ENCODE measurements around the gene BCAS3.
"Not testable (repeated sequence)": the region's sequence is repeated elsewhere in the genome, so short reads cannot be mapped to it uniquely, and the experiment has no call there.

Gene BCAS3

GRCh38 chr17:60964160-60964559 is 286.5 kb downstream of the BCAS3 start:
- peaks cover 4 to 31% (median 7%) of the 10 kb centered on the region in 5 experiments for H3K9me3 ChIP-seq (ENCODE audit: control extremely low read depth in 1 of 5, control insufficient read depth in 4 of 5, insufficient read depth in 2 of 5, low read depth in 1 of 5, low read length in 4 of 5)
- no peak overlapping the region for H3K27ac ChIP-seq (ENCODE audit: insufficient read depth in 1 of 2, low read depth in 1 of 2, low read length in 2 of 2, poor library complexity in 1 of 2, severe bottlenecking in 2 of 2)
- DNase-seq, result no peak
- H3K4me1 ChIP-seq (ENCODE audit: control extremely low read depth in 1 of 4, control insufficient read depth in 4 of 4, insufficient read depth in 4 of 4, low read length in 3 of 4), result no peaks in the 10 kb centered on the region
- WGBS (ENCODE audit: insufficient coverage), result no CpG with 5 or more reads among the region's 2 CpGs
- H3K27me3 ChIP-seq (replicated peaks in 2 of 5; ENCODE audit: control insufficient read depth in 4 of 5, insufficient read depth in 5 of 5, low read length in 4 of 5), result no peaks in the 10 kb centered on the region
- no peak overlapping the region for H3K4me3 ChIP-seq (ENCODE audit: control insufficient read depth in 1 of 7, extremely low read depth in 1 of 7, insufficient read depth in 4 of 7, low read depth in 2 of 7, low read length in 6 of 7)
- ChIA-PET CTCF (no interaction called here), POLR2A (no interaction called here)
- H3K36me3 ChIP-seq (ENCODE audit: control insufficient read depth in 4 of 4, insufficient read depth in 4 of 4, low read length in 3 of 4), result peaks cover 0 to 7% (median 3%) of the 10 kb centered on the region in 4 experiments

GRCh38 chr17:60968266-60968665 is 290.6 kb downstream of the BCAS3 start:
- no CpG with 5 or more reads among the region's 2 CpGs for WGBS (ENCODE audit: insufficient coverage)
- Histone ChIP-seq H3K36me3 (ENCODE audit: control insufficient read depth in 4 of 4, insufficient read depth in 4 of 4, low read length in 3 of 4) (no peaks in the 10 kb centered on the region), H3K9me3 (ENCODE audit: control extremely low read depth in 1 of 5, control insufficient read depth in 4 of 5, insufficient read depth in 2 of 5, low read depth in 1 of 5, low read length in 4 of 5) (peaks cover 3 to 25% (median 4%) of the 10 kb centered on the region in 5 experiments), H3K27me3 (replicated peaks in 2 of 5; ENCODE audit: control insufficient read depth in 4 of 5, insufficient read depth in 5 of 5, low read length in 4 of 5) (no peaks in the 10 kb centered on the region), H3K4me3 (ENCODE audit: control insufficient read depth in 1 of 7, extremely low read depth in 1 of 7, insufficient read depth in 4 of 7, low read depth in 2 of 7, low read length in 6 of 7) (no peak overlapping the region), H3K27ac (ENCODE audit: insufficient read depth in 1 of 2, low read depth in 1 of 2, low read length in 2 of 2, poor library complexity in 1 of 2, severe bottlenecking in 2 of 2) (no peak overlapping the region), H3K4me1 (ENCODE audit: control extremely low read depth in 1 of 4, control insufficient read depth in 4 of 4, insufficient read depth in 4 of 4, low read length in 3 of 4) (no peaks in the 10 kb centered on the region)
- ChIA-PET CTCF (no interaction called here), POLR2A (interaction anchor here (0.6 kb wide), 1 partner anchor 170 kb away, joined by 5 read pairs; no protein-coding TSS in a partner anchor)
- DNase-seq, result no peak

- peak in 1 of 3 donors; percentile 13 for DNase-seq
- Histone ChIP-seq H3K4me1 (ENCODE audit: control extremely low read depth in 1 of 4, control insufficient read depth in 4 of 4, insufficient read depth in 4 of 4, low read length in 3 of 4) (no peaks in the 10 kb centered on the region), H3K36me3 (ENCODE audit: control insufficient read depth in 4 of 4, insufficient read depth in 4 of 4, low read length in 3 of 4) (no peaks in the 10 kb centered on the region), H3K27me3 (replicated peaks in 2 of 5; ENCODE audit: control insufficient read depth in 4 of 5, insufficient read depth in 5 of 5, low read length in 4 of 5) (no peaks in the 10 kb centered on the region), H3K4me3 (ENCODE audit: control insufficient read depth in 1 of 7, extremely low read depth in 1 of 7, insufficient read depth in 4 of 7, low read depth in 2 of 7, low read length in 6 of 7) (no peak overlapping the region), H3K27ac (ENCODE audit: insufficient read depth in 1 of 2, low read depth in 1 of 2, low read length in 2 of 2, poor library complexity in 1 of 2, severe bottlenecking in 2 of 2) (no peak overlapping the region), H3K9me3 (ENCODE audit: control extremely low read depth in 1 of 5, control insufficient read depth in 4 of 5, insufficient read depth in 2 of 5, low read depth in 1 of 5, low read length in 4 of 5) (peaks cover 3 to 25% (median 4%) of the 10 kb centered on the region in 5 experiments)
- no CpG with 5 or more reads among the region's 1 CpG for WGBS (ENCODE audit: insufficient coverage)
- CTCF ChIA-PET, result no interaction called here
- POLR2A ChIA-PET, result no interaction called here
These were observed 291.9 kb downstream of the BCAS3 start for GRCh38 chr17:60969500-60970037.

- H3K36me3 ChIP-seq (ENCODE audit: control insufficient read depth in 4 of 4, insufficient read depth in 4 of 4, low read length in 3 of 4), result no peaks in the 10 kb centered on the region
- no peak overlapping the region for H3K27ac ChIP-seq (ENCODE audit: insufficient read depth in 1 of 2, low read depth in 1 of 2, low read length in 2 of 2, poor library complexity in 1 of 2, severe bottlenecking in 2 of 2)
- POLR2A ChIA-PET, result no interaction called here
- CTCF ChIA-PET, result interaction anchor here (2.2 kb wide), 1 partner anchor 438 kb away, joined by 7 read pairs; no protein-coding TSS in a partner anchor
- peaks cover 0 to 4% (median 2%) of the 10 kb centered on the region in 4 experiments for H3K4me1 ChIP-seq (ENCODE audit: control extremely low read depth in 1 of 4, control insufficient read depth in 4 of 4, insufficient read depth in 4 of 4, low read length in 3 of 4)
- peaks cover 3 to 25% (median 4%) of the 10 kb centered on the region in 5 experiments for H3K9me3 ChIP-seq (ENCODE audit: control extremely low read depth in 1 of 5, control insufficient read depth in 4 of 5, insufficient read depth in 2 of 5, low read depth in 1 of 5, low read length in 4 of 5)
- H3K27me3 ChIP-seq (replicated peaks in 2 of 5; ENCODE audit: control insufficient read depth in 4 of 5, insufficient read depth in 5 of 5, low read length in 4 of 5), result no peaks in the 10 kb centered on the region
- DNase-seq, result no peak
- H3K4me3 ChIP-seq (ENCODE audit: control insufficient read depth in 1 of 7, extremely low read depth in 1 of 7, insufficient read depth in 4 of 7, low read depth in 2 of 7, low read length in 6 of 7), result no peak overlapping the region
These were observed 293.1 kb downstream of the BCAS3 start for GRCh38 chr17:60970741-60971140.

GRCh38 chr17:60971515-60972369 is 294.1 kb downstream of the BCAS3 start:
- 81% methylated on average over 3 of the region's 6 CpGs for WGBS (ENCODE audit: insufficient coverage)
- Histone ChIP-seq H3K4me3 (ENCODE audit: control insufficient read depth in 1 of 7, extremely low read depth in 1 of 7, insufficient read depth in 4 of 7, low read depth in 2 of 7, low read length in 6 of 7) (no peak overlapping the region), H3K9me3 (ENCODE audit: control extremely low read depth in 1 of 5, control insufficient read depth in 4 of 5, insufficient read depth in 2 of 5, low read depth in 1 of 5, low read length in 4 of 5) (peaks cover under 1 to 23% (median 4%) of the 10 kb centered on the region in 5 experiments), H3K27ac (ENCODE audit: insufficient read depth in 1 of 2, low read depth in 1 of 2, low read length in 2 of 2, poor library complexity in 1 of 2, severe bottlenecking in 2 of 2) (no peak overlapping the region), H3K4me1 (ENCODE audit: control extremely low read depth in 1 of 4, control insufficient read depth in 4 of 4, insufficient read depth in 4 of 4, low read length in 3 of 4) (peaks cover 0 to 4% (median 2%) of the 10 kb centered on the region in 4 experiments), H3K36me3 (ENCODE audit: control insufficient read depth in 4 of 4, insufficient read depth in 4 of 4, low read length in 3 of 4) (no peaks in the 10 kb centered on the region), H3K27me3 (replicated peaks in 2 of 5; ENCODE audit: control insufficient read depth in 4 of 5, insufficient read depth in 5 of 5, low read length in 4 of 5) (no peaks in the 10 kb centered on the region)
- CTCF ChIA-PET, result interaction anchor here (0.6 to 2.2 kb wide), 6 partner anchors 11 to 579 kb away, joined by 3 to 7 read pairs (median 3); no protein-coding TSS in a partner anchor
- DNase-seq, result peak; percentile 43 to 70 (median 65)
- POLR2A ChIA-PET, result no interaction called here

GRCh38 chr17:60976861-60977260 is 299.2 kb downstream of the BCAS3 start:
- H3K27ac ChIP-seq (ENCODE audit: insufficient read depth in 1 of 2, low read depth in 1 of 2, low read length in 2 of 2, poor library complexity in 1 of 2, severe bottlenecking in 2 of 2); POLR2A ChIA-PET; H3K36me3 ChIP-seq (ENCODE audit: control insufficient read depth in 4 of 4, insufficient read depth in 4 of 4, low read length in 3 of 4); H3K9me3 ChIP-seq (ENCODE audit: control extremely low read depth in 1 of 5, control insufficient read depth in 4 of 5, insufficient read depth in 2 of 5, low read depth in 1 of 5, low read length in 4 of 5); CTCF ChIA-PET; H3K4me1 ChIP-seq (ENCODE audit: control extremely low read depth in 1 of 4, control insufficient read depth in 4 of 4, insufficient read depth in 4 of 4, low read length in 3 of 4); DNase-seq; H3K27me3 ChIP-seq (replicated peaks in 2 of 5; ENCODE audit: control insufficient read depth in 4 of 5, insufficient read depth in 5 of 5, low read length in 4 of 5); H3K4me3 ChIP-seq (ENCODE audit: control insufficient read depth in 1 of 7, extremely low read depth in 1 of 7, insufficient read depth in 4 of 7, low read depth in 2 of 7, low read length in 6 of 7): not testable (repeated sequence)
- no CpG with 5 or more reads among the region's 23 CpGs for WGBS (ENCODE audit: insufficient coverage)

- no peak for DNase-seq
- CTCF ChIA-PET, result no interaction called here
- no peak overlapping the region for H3K27ac ChIP-seq (ENCODE audit: insufficient read depth in 1 of 2, low read depth in 1 of 2, low read length in 2 of 2, poor library complexity in 1 of 2, severe bottlenecking in 2 of 2)
- H3K4me3 ChIP-seq (ENCODE audit: control insufficient read depth in 1 of 7, extremely low read depth in 1 of 7, insufficient read depth in 4 of 7, low read depth in 2 of 7, low read length in 6 of 7), result no peak overlapping the region
- H3K9me3 ChIP-seq (ENCODE audit: control extremely low read depth in 1 of 5, control insufficient read depth in 4 of 5, insufficient read depth in 2 of 5, low read depth in 1 of 5, low read length in 4 of 5), result no peaks in the 10 kb centered on the region
- POLR2A ChIA-PET, result interaction anchor here (0.6 kb wide), 1 partner anchor 370 kb away, joined by 4 read pairs; no protein-coding TSS in a partner anchor
- H3K27me3 ChIP-seq (replicated peaks in 2 of 5; ENCODE audit: control insufficient read depth in 4 of 5, insufficient read depth in 5 of 5, low read length in 4 of 5), result no peaks in the 10 kb centered on the region
- no peaks in the 10 kb centered on the region for H3K36me3 ChIP-seq (ENCODE audit: control insufficient read depth in 4 of 4, insufficient read depth in 4 of 4, low read length in 3 of 4)
- H3K4me1 ChIP-seq (ENCODE audit: control extremely low read depth in 1 of 4, control insufficient read depth in 4 of 4, insufficient read depth in 4 of 4, low read length in 3 of 4), result no peaks in the 10 kb centered on the region
These were observed 311.7 kb downstream of the BCAS3 start for GRCh38 chr17:60989379-60989778.

All from common myeloid progenitor, CD34-positive (primary cell).